ENCODE data around the gene SMG6.

The SMG6 gene

DNA sequence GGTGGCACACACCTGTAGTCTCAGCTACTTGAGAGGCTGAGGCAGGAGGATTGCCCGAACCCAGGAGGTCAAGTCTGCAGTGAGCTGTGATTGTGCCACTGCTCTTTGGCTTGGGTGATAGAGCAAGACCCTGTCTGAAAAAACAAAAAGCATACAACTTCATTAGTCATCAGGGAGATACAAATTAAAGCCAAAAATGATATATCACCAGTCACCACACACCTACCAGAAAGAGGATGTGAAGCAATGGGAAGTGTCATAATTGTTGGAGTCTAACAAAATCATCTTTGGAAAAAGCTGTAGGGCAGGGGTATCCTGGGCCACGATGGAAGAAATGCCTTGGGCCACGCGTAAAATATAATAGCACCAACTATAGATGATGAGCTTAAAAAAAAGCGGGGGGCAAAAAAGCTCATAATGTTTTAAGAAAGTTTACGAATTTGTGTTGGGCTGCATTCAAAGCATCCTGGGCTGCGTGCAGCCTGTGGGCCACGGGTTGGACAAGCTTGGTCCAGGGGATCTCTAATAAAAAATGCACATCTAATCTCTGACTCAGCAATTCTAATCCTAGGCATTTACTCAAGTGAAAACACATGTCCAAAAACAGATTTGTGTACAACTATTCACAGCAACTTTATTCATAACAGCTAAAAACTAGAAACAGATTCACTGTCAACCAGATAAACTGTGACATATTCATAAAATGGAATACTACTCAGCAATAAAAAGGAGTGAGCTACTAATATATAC lies 182.8 kb downstream of the SMG6 start:
- in situ Hi-C loops (cut with MboI; ENCODE audit: low pct_unique_long_range_greater_than_20kb, low sequenced_read_pairs, unreplicated experiment): no loop called here
- TF ChIP-seq, protein P1, sequence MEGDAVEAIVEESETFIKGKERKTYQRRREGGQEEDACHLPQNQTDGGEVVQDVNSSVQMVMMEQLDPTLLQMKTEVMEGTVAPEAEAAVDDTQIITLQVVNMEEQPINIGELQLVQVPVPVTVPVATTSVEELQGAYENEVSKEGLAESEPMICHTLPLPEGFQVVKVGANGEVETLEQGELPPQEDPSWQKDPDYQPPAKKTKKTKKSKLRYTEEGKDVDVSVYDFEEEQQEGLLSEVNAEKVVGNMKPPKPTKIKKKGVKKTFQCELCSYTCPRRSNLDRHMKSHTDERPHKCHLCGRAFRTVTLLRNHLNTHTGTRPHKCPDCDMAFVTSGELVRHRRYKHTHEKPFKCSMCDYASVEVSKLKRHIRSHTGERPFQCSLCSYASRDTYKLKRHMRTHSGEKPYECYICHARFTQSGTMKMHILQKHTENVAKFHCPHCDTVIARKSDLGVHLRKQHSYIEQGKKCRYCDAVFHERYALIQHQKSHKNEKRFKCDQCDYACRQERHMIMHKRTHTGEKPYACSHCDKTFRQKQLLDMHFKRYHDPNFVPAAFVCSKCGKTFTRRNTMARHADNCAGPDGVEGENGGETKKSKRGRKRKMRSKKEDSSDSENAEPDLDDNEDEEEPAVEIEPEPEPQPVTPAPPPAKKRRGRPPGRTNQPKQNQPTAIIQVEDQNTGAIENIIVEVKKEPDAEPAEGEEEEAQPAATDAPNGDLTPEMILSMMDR (IDR thresholded peaks at IDR 0.05; ENCODE audit: extremely low read depth, insufficient read depth, missing control alignments): no peak
- DNase-seq (ENCODE audit: low spot score): no peak

- no peak for DNase-seq (ENCODE audit: low spot score)
- in situ Hi-C loops (cut with MboI; ENCODE audit: low pct_unique_long_range_greater_than_20kb, low sequenced_read_pairs, unreplicated experiment): no loop called here
- TF ChIP-seq, protein P1 (IDR thresholded peaks at IDR 0.05; ENCODE audit: extremely low read depth, insufficient read depth, missing control alignments): no peak
Observed at GRCh38 chr17:2113279-2113622, 190.3 kb downstream of the SMG6 start.

- no peak for DNase-seq (ENCODE audit: low spot score)
- in situ Hi-C loops (cut with MboI; ENCODE audit: low pct_unique_long_range_greater_than_20kb, low sequenced_read_pairs, unreplicated experiment): no loop called here
- TF ChIP-seq, protein P1 (IDR thresholded peaks at IDR 0.05; ENCODE audit: extremely low read depth, insufficient read depth, missing control alignments): no peak
Observed at GRCh38 chr17:2111691-2112090, 191.9 kb downstream of the SMG6 start.

DNA sequence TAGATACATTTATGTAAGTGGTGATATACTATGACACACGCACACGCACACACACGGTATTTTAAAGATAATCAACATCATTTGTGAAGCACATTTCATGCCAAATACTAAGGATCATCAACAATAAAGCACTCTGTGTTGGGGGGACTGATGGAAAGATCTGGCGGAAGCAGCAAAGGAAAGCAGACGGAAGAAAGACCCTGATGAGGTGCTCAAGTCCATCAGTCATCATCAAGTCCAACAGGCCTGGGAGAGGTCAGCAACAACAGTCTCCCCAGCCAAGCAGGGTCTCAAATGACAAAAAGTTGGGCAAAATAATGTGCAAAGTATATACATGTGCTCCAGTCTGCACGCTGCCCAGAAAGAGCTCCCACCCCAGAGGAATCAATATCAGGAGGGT lies 193.1 kb downstream of the SMG6 start:
- DNase-seq (ENCODE audit: low spot score): no peak
- TF ChIP-seq, protein P1 (IDR thresholded peaks at IDR 0.05; ENCODE audit: extremely low read depth, insufficient read depth, missing control alignments): no peak
- in situ Hi-C loops (cut with MboI; ENCODE audit: low pct_unique_long_range_greater_than_20kb, low sequenced_read_pairs, unreplicated experiment): no loop called here

DNA sequence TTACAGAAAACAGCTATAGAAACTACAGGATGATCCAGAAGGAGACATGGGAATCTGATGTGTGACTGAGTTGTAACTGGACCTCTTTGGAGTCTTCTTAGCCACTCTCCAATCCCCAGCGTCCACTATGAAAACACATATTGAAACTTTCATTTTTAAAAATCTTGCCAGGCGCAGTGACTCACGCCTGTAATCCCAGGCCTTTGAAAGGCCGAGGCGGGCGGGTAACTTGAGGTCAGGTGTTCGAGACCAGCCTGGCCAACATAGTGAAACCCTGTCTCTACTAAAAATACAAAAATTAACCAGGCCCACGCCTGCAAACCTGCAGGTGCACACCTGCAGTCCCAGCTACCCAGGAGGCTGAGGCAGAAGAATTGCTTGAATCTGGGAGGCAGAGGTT lies 195.4 kb downstream of the SMG6 start:
- in situ Hi-C loops (cut with MboI; ENCODE audit: low pct_unique_long_range_greater_than_20kb, low sequenced_read_pairs, unreplicated experiment): no loop called here
- DNase-seq (ENCODE audit: low spot score): no peak
- TF ChIP-seq, protein P1 (IDR thresholded peaks at IDR 0.05; ENCODE audit: extremely low read depth, insufficient read depth, missing control alignments): no peak

DNA sequence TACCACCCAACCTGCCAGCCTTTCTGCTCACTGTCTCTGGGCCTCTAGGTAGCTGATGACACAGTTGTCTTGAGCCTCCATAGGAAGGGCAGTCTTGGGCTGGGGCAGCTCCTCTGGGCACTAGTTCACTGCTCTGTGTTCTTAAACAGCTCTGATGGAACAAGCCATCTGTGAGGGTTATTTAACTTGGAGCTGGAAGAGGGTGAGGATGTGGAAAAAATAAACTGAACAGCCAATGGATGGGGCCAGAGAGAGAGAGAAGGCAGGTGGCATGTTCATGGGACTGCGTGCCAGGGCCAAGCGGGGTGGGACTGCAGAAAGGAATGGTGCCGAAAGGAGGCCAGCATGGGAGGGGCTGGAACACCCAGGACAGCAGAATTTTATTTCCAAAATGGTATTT lies 196.1 kb downstream of the SMG6 start:
- in situ Hi-C loops (cut with MboI; ENCODE audit: low pct_unique_long_range_greater_than_20kb, low sequenced_read_pairs, unreplicated experiment): no loop called here
- TF ChIP-seq, protein P1 (IDR thresholded peaks at IDR 0.05; ENCODE audit: extremely low read depth, insufficient read depth, missing control alignments): no peak
- no peak for DNase-seq (ENCODE audit: low spot score)

All from GM13977 (cell line).